Measurements from ENCODE around the gene ESR1.
"Not testable (repeated sequence)": the region's sequence is repeated elsewhere in the genome, so short reads cannot be mapped to it uniquely, and the experiment has no call there.

Gene ESR1

DNA sequence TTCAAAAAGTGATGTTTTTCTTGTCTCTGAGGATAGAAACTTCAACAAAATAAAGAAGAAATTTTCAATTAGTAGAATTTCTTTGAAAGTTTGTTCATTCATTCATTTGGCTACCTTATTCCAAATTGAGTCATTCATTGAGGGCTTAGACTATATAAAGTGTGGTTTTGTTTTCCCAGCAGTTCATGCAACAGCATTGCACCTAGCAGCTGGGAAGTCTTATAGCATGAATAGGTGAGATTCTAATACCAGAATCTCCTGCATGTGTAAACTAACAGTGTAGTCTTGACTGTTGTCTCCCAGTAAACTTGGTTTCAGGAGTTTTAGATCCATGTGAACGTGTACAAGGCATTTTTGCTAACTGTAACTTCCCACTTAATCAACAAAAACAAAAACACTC is 7.1 kb downstream of the ESR1 start:
- FAIRE-seq, result no peak

DNA sequence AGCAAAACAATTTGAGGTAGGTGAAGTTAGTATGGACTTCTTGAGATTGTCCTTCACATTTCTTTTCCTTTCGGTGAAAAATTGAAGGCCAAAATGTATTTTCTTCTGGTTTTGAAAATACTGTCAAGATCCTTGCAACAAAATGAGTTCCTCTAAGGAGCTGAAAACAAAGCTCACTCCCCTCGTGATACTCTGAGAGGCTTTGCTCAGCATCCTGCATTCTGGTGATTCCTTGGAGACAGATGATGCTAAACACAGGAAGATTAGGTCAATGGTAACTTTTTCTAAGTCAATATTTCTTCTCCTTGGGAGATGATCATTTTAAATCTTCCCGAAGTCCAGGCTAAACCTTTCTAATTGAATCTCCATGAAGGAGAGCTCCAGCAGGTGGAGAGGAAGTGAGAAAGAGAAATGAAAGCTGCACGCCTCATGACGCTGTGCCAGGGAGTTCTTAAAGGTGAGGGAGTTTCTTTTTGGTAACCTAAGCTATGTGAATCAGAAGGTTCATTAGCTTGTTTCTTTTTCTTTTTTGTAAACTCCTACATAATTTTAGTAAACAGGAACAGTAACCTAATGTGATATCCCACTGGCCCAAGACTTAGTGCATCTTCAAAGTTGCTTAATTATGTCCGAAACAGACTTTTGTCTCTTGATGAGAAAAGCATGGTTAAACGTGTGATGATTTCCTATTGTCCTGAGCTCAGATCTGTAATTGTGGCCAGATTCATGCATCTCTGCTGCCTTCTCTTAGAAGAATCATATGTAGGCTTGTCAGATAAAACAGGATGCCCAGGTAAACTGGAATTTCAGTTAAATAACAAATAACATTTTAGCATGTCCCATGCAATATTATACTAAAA is 15.0 kb downstream of the ESR1 start:
- FAIRE-seq, result no peak

DNA sequence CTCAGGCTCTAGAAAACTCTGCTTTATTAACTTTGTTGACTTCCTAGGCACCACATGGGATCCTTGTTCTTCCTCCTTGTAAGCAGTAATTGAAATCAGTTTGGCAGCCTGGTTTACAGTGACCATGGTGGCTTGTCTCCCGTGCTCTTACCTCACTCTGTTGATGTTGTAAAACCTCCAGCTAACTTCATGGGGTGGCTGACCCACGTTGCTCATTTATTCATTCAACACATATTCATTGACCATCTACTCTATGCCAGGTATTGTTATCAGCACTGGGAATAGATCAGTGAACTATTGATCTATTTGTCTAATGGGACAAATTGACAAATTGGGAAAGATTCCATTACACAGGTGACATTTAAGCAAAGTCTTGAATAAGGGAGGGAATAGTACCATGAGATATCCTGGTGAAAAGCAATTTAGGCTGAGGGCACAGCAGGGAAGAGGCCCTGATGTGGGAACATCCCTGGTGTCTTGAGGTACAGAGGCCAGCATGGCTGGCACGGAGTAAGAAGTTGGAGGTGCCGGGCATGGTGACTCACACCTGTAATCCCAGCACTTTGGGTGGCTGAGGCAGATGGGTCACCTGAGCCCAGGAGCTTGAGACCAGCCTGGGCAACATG is 19.1 kb downstream of the ESR1 start:
- no peak for FAIRE-seq

DNA sequence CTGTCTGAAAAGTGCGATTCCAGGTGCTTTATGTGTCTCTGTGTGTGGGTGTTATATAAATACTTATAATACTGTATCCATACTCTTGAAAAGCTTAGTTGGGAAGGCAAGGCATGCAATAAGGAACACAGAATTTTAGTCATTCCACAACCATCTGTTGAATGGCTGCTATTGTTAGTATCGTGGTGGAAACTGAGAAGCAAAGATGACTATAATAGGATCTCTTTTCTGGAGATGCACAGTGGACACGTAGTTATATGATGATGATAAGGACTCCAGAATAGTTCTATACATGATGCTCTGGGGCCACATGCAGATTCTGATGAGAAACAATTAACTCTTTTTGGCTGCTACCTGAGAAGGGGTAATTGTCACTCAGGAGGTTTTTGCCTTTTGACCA is 25.2 kb downstream of the ESR1 start:
- FAIRE-seq, result no peak

DNA sequence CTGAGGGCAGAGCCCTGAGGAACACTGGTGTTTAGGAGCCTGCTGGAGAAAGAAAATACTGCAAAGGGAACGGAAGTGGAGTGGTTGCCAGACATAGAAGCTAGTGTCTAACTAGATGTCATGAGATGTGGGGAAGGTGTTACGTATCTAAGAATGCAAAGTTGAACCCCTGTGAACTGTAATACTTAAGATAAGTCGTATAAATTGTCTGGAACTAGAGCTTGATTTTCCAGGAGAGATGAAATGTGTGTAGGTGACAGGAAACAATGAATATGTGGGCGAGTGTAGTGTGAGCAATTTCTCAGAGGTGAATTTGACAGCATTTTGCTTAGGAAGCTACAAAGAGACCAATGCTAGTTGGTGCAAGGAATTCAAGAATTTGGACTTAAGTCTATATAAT is 27.9 kb downstream of the ESR1 start:
- FAIRE-seq, result no peak

DNA sequence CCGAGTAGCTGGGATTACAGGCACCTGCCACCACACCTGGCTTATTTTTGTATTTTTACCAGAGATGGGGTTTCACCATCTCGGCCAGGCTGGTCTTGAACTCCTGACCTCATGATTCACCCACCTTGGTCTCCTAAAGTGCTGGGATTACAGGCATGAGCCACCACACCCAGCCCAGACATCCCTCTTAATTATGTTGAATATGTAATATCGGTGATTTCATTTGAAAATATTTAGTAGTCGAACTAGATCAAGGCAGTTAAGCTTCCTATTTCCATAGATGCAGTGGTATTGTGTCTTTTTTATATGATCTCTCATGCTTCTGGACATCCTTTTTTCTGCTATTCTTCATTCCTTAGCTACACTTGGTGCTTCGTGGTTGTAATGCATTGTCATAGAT is 29.7 kb downstream of the ESR1 start:
- no peak for FAIRE-seq

DNA sequence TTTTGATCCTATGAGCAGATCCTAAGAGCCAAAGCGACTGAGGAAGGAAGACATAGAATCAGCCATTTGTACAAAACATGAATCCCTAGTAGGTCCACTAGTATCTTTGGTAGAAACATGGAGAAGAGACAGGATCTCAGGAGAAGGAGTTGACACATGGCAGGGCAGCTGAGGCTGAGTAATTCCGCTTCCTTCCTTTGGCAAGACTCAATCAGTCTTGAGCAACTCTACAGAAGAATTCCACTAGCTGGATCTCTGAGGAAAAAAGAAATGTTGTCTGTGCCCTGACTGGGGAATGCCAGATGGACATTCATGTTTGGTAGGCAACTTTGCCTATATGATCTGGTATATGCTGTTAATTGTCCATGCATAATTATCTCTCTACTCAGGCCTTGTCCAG is 35.3 kb downstream of the ESR1 start:
- FAIRE-seq, result no peak

DNA sequence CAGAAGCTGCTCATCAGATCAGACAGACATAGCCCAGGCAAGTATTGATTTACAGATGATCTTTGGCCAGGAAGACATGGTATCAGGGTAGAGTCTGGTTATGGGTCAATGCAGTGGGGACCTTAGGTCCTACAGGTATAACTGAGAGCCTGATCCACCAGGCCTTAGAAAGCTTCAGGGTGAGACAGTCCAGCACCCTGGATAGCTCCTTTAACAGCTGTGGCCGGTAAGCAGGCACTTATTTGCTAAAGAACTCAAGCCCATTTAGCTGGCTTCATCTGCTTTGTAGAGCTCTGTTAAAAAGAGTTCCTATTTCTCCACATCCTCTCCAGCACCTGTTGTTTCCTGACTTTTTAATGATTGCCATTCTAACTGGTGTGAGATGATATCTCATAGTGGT is 39.6 kb downstream of the ESR1 start:
- no peak for FAIRE-seq

DNA sequence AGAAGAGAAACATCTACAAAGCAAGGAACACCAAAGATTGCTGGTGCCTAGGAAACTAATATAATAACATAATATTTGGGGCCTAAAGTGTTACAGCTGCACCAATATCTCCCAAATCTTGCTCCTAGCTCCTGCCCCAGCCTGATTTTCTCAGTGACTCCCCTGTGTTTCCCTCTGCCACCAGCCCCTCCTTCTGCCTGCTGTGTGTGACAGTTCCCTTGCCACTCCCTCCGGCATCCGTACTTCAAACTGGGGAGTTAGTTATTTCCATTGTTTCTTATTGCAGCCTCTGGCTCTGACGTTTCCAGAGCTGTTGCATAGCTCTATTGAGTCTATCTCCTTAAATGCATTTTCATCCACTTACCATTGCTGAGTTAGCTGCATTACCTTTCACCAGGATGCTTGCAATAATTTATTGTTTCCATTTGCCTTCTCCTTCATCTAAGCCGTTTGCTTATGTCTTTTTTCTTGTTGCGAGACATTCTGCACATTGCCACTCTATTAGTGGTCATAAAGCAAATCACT is 43.1 kb downstream of the ESR1 start:
- FAIRE-seq, result no peak

DNA sequence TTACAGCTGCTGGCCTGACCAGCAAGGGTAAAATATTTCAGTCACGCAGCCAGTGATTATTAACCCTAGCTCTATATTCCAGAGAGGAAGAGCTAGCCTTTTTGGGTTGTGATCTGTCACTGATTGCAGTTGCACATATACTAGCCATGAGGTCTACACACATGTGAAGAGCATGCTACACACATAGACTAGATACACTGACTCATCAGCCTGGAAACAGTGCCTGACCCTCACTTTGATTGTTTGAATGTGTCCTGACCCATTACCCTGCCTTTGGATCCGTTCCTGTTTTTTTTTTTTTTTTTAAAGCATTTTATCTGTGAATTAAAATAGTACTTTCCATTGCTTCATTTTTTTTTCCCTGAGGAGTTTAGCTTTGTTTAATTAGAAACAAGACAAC is 50.8 kb downstream of the ESR1 start:
- no peak for FAIRE-seq

DNA sequence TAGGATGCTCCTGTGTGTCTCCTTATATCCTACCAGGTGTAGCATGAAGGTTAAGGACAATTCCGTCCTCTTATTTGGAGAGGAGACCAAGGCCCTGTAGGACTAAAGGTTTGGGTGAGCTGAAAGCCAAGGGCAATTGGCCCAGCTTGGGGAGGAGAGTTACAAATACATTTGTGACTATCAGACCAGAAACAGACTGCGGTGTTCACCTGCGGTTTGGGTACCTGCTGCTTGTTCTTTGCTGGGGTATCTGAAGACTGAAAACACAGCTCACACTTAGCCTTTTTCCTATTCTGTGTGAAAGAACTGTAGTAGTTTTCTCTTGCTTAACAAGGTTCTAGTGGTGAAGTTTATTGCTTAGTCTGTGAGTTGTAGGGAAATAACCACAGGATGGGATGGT is 55.0 kb downstream of the ESR1 start:
- FAIRE-seq, result no peak

DNA sequence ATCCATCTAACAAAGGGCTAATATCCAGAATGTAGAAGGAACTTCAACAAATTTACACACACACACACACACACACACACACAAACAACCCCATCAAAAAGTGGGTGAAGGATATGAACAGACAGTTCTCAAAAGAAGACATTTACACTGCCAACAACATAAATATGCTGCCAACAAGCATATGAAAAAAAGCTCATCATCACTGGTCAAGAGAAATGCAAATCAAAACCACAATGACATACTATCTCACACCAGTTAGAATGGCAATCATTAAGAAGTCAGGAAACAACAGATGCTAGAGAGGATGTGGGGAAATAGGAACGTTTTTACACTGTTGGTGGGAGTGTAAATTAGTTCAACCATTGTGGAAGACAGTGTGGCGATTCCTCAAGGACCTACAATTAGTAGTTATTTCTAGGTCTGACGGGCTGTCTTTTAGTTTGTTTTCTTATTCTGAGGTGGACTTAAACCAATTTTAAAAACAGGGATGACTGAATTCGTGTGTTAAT is 59.9 kb downstream of the ESR1 start:
- not testable (repeated sequence) for FAIRE-seq

DNA sequence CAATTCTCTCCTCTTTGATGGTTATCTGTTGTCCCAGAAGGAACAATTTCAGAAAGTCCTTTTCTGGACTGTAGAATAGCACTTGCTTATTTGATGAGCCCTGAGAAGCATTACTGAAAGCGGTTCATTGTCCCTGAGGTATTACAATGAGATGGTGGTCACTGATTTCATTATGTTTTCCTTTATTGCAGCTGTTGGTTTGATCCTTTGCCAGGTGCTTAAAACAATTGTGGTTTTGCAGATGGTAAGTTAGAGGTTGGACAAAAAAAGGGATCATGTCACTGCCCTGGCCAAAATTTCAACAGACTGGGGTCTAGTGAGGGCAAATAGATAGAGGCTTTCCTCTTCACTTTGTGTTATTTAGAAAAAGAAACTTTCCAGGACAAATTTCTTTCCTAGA is 61.9 kb downstream of the ESR1 start:
- FAIRE-seq, result no peak

DNA sequence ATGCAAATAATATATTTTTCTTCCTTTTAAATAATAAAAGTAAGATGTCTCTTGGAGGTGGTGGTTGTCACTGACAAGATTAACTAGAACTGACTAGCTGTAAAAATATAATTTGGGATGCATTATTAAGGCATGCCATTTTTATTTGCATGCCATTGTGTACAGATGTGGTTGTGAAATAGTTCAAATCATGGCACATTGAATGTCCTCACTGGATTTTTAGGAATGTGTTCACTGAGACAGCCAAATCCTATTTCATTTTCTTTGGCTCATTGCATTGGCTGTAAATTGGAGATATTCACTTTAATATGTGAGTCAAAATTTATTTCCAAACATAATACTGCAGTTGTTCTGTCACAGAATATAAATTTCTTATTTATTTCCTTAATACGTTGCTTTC is 62.3 kb downstream of the ESR1 start:
- FAIRE-seq, result no peak

DNA sequence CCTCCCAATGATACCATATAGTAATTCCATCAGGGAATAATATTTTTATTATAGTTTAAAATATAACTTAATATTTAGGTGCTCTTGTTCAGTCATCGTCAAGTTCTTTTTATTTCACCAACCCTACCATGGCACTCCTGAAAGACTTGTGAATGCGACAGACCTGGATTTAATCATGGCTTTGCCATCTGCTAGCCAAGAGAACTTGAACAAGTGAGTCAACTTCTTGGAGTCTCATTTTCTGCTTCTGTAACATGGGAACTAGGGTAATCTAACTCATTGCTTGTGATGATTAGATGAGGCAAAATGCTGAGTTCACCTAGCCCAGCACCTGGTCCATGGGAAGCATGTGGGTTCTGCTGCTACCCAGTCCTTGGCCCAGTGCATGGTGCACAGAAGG is 62.9 kb downstream of the ESR1 start:
- no peak for FAIRE-seq

DNA sequence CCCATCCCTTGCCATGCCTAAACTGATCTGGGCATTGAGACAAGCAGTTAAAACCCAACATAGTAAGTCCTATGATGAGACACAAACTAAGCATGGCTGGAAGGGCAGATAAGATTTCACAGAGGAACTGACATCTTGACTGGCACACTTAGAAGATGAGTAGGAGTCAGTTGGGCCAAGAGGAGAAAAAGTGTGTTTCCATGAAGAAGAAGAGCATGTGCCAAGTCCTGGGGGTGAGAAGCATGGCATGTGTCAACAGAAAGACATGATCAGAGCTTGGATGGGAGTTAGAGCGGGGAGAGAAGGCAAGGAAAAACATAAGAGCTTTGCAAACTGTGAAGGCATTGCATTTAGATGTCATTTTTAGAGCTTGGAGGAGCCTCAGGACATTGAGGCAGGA is 68.0 kb downstream of the ESR1 start:
- no peak for FAIRE-seq

DNA sequence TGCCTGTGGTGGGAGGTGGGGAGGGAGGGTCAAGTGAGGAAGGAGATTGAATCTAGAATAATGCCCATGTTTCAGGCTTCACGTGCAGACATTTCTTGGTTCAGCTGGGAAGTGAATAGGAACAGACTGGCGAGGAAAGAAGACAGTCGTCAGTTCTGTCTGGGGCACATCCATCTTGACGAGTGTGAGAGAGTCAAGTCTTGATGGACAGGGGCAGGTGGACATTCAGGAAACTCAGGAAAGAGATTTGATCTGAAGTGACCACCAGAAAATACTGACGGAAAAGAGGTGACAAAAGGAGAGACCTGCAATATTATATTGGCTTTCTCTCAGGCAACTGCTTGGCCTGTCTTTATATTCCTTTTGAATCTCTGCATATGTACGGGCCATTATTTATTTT is 68.6 kb downstream of the ESR1 start:
- FAIRE-seq, result no peak

DNA sequence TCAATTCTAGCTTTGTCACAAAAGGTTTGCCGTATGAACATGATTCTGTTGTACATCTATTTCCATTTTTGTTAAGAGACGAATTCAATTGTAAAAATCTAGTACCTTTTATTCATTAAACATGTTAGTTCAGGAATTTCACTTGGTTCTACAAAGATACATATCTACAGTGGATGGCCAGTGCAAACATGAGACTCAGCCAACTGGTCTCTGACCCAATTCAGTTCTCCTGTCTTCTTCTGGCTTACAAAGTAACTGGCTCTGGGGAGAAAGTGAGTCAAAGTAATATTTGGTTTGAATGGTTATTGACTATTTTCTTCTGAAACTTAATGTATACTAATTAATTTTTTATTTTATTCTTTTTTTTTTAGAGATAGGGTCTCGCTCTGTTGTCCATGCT is 70.0 kb downstream of the ESR1 start:
- FAIRE-seq, result no peak

DNA sequence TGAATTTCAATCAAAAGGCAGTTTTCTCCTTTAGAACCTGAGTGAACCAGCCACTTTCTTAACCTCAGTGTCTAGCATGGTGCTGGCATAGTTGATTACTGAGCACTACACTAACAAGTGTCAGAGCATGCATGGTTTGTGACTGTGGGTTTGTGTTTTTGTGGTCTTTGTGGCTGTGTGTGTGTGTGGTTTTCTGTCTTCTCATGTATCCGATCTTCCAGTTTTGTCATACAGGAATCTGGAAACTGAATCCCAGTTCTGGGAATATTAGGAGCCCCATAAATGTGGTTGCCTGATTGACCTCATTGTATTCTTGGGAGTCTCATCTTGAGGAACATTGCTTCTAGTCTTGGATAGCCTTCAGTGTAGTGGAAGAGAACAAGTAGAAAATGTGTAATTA is 73.7 kb downstream of the ESR1 start:
- FAIRE-seq, result no peak

DNA sequence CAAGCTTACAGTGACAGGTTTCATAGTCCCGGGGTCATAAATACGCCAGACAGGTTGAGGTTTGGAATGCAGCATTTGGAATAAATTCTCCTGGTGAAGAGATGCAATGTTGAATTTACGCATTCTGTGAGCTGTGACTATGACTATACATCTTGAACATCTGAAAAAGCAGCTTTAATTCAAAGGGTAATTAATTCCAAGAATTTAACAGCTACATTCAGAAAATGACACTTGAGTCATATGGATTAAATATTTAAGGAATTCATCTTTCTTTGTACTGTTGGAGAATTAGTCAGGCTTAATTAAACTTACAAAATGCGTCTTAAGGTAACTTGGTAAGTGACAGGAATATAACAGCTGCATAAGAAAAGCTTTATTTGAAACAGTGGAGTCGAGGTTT is 74.7 kb downstream of the ESR1 start:
- FAIRE-seq, result no peak

DNA sequence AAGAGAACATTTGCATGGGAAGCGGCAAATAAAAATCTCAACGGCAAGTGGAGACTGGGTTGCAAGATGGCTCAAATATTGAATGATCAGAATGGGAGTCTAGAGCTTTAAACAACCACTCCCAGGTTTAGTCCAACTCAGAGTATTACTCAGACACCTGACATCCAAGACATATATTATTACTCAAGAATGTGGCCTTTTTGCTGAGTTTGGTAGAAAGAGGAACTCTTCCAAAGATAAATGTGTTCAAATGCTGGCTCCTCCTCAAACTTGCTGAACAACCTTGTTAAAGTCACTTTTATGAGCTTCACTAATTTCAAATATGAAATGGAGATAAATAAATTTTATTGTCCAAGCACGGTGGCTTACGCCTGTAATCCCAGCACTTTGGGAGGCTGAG is 77.8 kb downstream of the ESR1 start:
- FAIRE-seq, result no peak

DNA sequence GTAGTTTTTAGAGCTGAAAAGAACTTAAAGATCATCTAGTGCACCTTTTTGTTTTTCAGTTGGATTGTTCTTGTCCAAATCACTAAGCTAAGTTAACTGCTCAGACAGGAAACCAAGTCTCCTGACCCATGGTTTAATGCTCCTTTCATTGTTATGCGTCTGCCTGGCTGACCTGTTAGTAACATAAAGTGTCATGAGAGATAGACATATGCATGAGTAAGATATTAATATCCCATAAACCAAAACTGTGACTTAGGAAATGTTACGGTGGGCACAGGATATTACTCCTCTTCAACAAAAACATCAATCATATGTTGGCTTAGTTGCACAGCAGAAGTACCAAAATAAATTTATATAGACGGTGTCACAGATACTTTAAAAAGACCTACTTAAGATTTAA is 84.0 kb downstream of the ESR1 start:
- FAIRE-seq, result no peak

DNA sequence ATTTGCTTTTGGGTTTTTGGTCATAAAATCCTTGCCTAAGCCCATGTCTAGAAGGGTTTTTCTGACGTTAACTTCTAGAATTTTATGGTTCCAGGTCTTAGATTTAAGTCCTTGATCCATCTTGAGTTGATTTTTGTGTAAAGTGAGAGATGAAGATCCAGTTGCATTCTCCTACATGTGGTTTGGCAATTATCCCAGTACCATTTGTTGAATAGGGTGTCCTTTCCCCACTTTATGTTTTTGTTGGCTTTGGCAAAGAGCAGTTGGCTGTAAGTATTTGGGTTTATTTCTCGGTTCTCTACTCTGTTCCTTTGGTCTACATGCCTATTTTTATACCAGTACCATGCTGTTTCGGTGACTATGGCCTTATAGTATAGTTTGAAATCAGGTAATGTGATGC is 86.9 kb downstream of the ESR1 start:
- FAIRE-seq, result not testable (repeated sequence)

DNA sequence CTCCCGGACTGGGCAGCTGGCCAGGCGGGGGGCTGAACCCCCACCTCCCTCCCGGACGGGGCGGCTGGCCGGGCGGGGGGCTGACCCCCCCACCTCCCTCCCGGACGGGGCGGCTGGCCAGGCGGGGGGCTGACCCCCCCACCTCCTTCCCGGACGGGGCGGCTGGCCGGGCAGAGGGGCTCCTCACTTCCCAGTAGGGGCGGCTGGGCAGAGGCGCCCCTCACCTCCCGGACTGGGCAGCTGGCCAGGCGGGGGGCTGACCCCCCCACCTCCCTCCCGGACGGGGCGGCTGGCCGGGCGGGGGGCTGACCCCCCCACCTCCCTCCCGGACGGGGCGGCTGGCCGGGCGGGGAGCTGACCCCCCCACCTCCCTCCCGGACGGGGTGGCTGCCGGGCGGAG is 91.7 kb downstream of the ESR1 start:
- not testable (repeated sequence) for FAIRE-seq
